B cell (primary cell): ENCODE measurements around the gene SNTG2. TPM values are rescaled to one million over a fixed set of nuclear protein-coding genes. Genes with fewer than 3 reads are reported as not detected.

ENCODE experiments used
- ATAC-seq: fragments of 200-7000 bp; cut with Tn5 transposase; one replicate; pipeline ENCODE4 v1.10.0; 2021; ENCODE audit warnings: low read depth, mild to moderate bottlenecking, moderate number of reproducible peaks, moderate library complexity
- CTCF ChIA-PET: fragments of 350-600 bp; sonication (Branson Sonifier 250); formaldehyde crosslinking; loops from one replicate; lab custom pipeline; 2021; ENCODE audit warnings: antibody characterized with exemption, inconsistent platforms; lab: Charles Lee
- POLR2A ChIA-PET: fragments of 350-600 bp; sonication (Branson Sonifier 250); formaldehyde crosslinking; loops from one replicate; lab custom pipeline; 2021; ENCODE audit warnings: antibody characterized with exemption; lab: Charles Lee
- DNase-seq: peaks from one replicate; pipeline ENCODE4 v3.0.0; 2013
- H2AFZ ChIP-seq: 2 replicates; pipeline ENCODE4 v1.6.1; 2012; ENCODE audit warnings: mild to moderate bottlenecking, low read depth, low read length; ENCODE audit not compliant: insufficient read depth, poor library complexity, severe bottlenecking
- H3K27ac ChIP-seq, 2 donors: 1 replicate in 1 of 2; 2 replicates in 1 of 2; pipeline ENCODE4 v1.5.1; 2012 to 2013; ENCODE audit warnings: low read length in 2 of 2, mild to moderate bottlenecking in 2 of 2, moderate library complexity in 1 of 2
- H3K27me3 ChIP-seq, 4 experiments: fragments of 200-600 bp in 1 of 4; sonication (generic) in 1 of 4; replicated peaks in 1 of 4; 1 replicate in 2 of 4; 2 replicates in 2 of 4; pipeline versions ENCODE4 v1.6.1 to v1.7.0; 2013 to 2016; ENCODE audit warnings: low read length in 3 of 4, mild to moderate bottlenecking in 2 of 4, mixed read lengths in 1 of 4, moderate library complexity in 1 of 4; ENCODE audit not compliant: insufficient read depth in 4 of 4, control insufficient read depth in 3 of 4; ENCODE audit errors: control extremely low read depth in 1 of 4
- H3K36me3 ChIP-seq, 2 experiments: replicated peaks in 1 of 2; 1 replicate in 1 of 2; 2 replicates in 1 of 2; pipeline versions ENCODE4 v1.6.1 to v1.7.1; 2013; ENCODE audit warnings: low read length in 1 of 2; ENCODE audit not compliant: insufficient read depth in 2 of 2, control insufficient read depth in 1 of 2; ENCODE audit errors: control extremely low read depth in 1 of 2, extremely low read depth in 1 of 2
- H3K4me1 ChIP-seq, 2 donors: fragments of 200-600 bp in 1 of 2; sonication (generic) in 1 of 2; 1 replicate in 1 of 2; 2 replicates in 1 of 2; pipeline versions ENCODE4 v1.5.1 to v1.6.1; 2013 to 2017; ENCODE audit warnings: low read length in 2 of 2; ENCODE audit not compliant: control insufficient read depth in 2 of 2, insufficient read depth in 2 of 2
- H3K4me2 ChIP-seq: replicated peaks from 2 replicates; pipeline ENCODE3; 2012; ENCODE audit warnings: mild to moderate bottlenecking, low read depth, low read length; ENCODE audit not compliant: poor library complexity, severe bottlenecking
- H3K4me3 ChIP-seq, 5 experiments: fragments of 200-600 bp in 1 of 5; sonication (generic) in 1 of 5; 1 replicate in 3 of 5; 2 replicates in 2 of 5; pipeline versions ENCODE4 v1.5.1 to v1.7.0; 2011 to 2016; ENCODE audit warnings: low read length in 4 of 5, mild to moderate bottlenecking in 4 of 5, low read depth in 2 of 5, control low read depth in 1 of 5, moderate library complexity in 1 of 5; ENCODE audit not compliant: insufficient read depth in 1 of 5; ENCODE audit errors: control extremely low read depth in 1 of 5, extremely low read depth in 1 of 5
- H3K79me2 ChIP-seq: fragments of 200-600 bp; sonication (generic); one replicate; pipeline ENCODE4 v1.6.0; 2016; ENCODE audit warnings: low read length; ENCODE audit not compliant: control insufficient read depth, insufficient read depth
- H3K9ac ChIP-seq: fragments of 200-600 bp; sonication (generic); 2 replicates; pipeline ENCODE4 v1.6.1; 2017; ENCODE audit warnings: mild to moderate bottlenecking, low read length, moderate library complexity
- H3K9me3 ChIP-seq, 3 donors: one replicate each; pipeline versions ENCODE4 v1.6.1 to v1.7.1; 2013; ENCODE audit warnings: low read length in 2 of 3; ENCODE audit not compliant: control insufficient read depth in 2 of 3, insufficient read depth in 1 of 3; ENCODE audit errors: control extremely low read depth in 1 of 3
- H4K20me1 ChIP-seq: 2 replicates; pipeline ENCODE4 v1.6.0; 2012; ENCODE audit warnings: mild to moderate bottlenecking, low read length; ENCODE audit not compliant: insufficient read depth, control insufficient read depth, poor library complexity, severe bottlenecking
- H3K27ac Mint-ChIP-seq: one replicate; pipeline ENCODE4 v1.8.0; 2021; ENCODE audit warnings: mixed read lengths
- H3K27me3 Mint-ChIP-seq: one replicate; pipeline ENCODE4 v1.8.0; 2021; ENCODE audit warnings: mixed read lengths
- H3K4me1 Mint-ChIP-seq: one replicate; pipeline ENCODE4 v1.8.0; 2021; ENCODE audit warnings: mixed read lengths
- H3K4me3 Mint-ChIP-seq: one replicate; pipeline ENCODE4 v1.8.0; 2021; ENCODE audit warnings: mixed read lengths
- H3K9me3 Mint-ChIP-seq: one replicate; pipeline ENCODE4 v1.8.0; 2022; ENCODE audit warnings: mixed read lengths; ENCODE audit not compliant: insufficient read depth
- CTCF ChIP-seq: fragments of 200-600 bp; IDR thresholded peaks from one replicate; pipeline ENCODE4 v1.8.0; 2022; ENCODE audit warnings: antibody characterized with exemption, mild to moderate bottlenecking
- EZH2 ChIP-seq: IDR thresholded peaks from 2 replicates; pipeline ENCODE4 v1.6.1; 2012; ENCODE audit warnings: borderline replicate concordance, low read depth, mild to moderate bottlenecking, moderate library complexity, low read length; ENCODE audit not compliant: insufficient read depth, poor library complexity, severe bottlenecking
- WGBS: methylation state at CpG from one replicate; pipeline ENCODE4 v1.1.5; 2013; ENCODE audit warnings: missing lambda C conversion rate; ENCODE audit not compliant: insufficient coverage; 5-methylcytosine and 5-hydroxymethylcytosine counted together
- intact Hi-C: fragments of 100-400 bp; cut with micrococcal nuclease; formaldehyde crosslinking; loops from one replicate; pipeline ENCODE4 v1.10.0; 2022
- polyA plus RNA-seq: library from polyadenylated mRNA; depleted of rRNA; stranded (reverse); fragments of >200 nt; gene quantifications from 2 replicates; pipeline ENCODE4 v1.2.3, GENCODE V29; 2012
- total RNA-seq, 2 donors: library from RNA; stranded (reverse); fragments of 120-200 nt in 1 of 2; gene quantifications; 1 replicate in 1 of 2; 2 replicates in 1 of 2; pipeline versions ENCODE4 v1.2.3 to v1.2.4, GENCODE V29; 2013 to 2022

The SNTG2 gene
- total and polyA plus RNA-seq, 2 donors (not counting 1 experiment from before 2014, with no cell fraction given): 2.1 to 2.4 TPM

GRCh38 chr2:1183300-1183699, 232.7 kb downstream of the SNTG2 start:
- no peak overlapping the region for H3K27ac Mint-ChIP-seq
- H3K4me3 ChIP-seq: no peak overlapping the region
- H2AFZ ChIP-seq: no peak overlapping the region
- intact Hi-C loops: no loop called here
- no peak for ATAC-seq
- no peak overlapping the region for H3K27ac ChIP-seq
- no peak for DNase-seq
- no peaks in the 10 kb centered on the region for H3K4me1 Mint-ChIP-seq
- ChIA-PET POLR2A (no interaction called here), CTCF (no interaction called here)
- peaks cover 3 to 12% (median 5%) of the 10 kb centered on the region in 3 donors for H3K9me3 ChIP-seq
- H3K9me3 Mint-ChIP-seq: peaks cover 8% of the 10 kb centered on the region
- WGBS: 100% methylated on average over 1 of the region's 3 CpGs
- no peaks in the 10 kb centered on the region for H4K20me1 ChIP-seq
- TF ChIP-seq CTCF (no peak), EZH2 (no peak)
- no peaks in the 10 kb centered on the region for H3K27me3 ChIP-seq
- no peaks in the 10 kb centered on the region for H3K79me2 ChIP-seq
- no peaks in the 10 kb centered on the region for H3K4me1 ChIP-seq
- H3K4me2 ChIP-seq: no peak overlapping the region
- no peak overlapping the region for H3K9ac ChIP-seq
- H3K36me3 ChIP-seq: no peaks in the 10 kb centered on the region
- H3K4me3 Mint-ChIP-seq: no peak overlapping the region
- H3K27me3 Mint-ChIP-seq: no peaks in the 10 kb centered on the region

DNA sequence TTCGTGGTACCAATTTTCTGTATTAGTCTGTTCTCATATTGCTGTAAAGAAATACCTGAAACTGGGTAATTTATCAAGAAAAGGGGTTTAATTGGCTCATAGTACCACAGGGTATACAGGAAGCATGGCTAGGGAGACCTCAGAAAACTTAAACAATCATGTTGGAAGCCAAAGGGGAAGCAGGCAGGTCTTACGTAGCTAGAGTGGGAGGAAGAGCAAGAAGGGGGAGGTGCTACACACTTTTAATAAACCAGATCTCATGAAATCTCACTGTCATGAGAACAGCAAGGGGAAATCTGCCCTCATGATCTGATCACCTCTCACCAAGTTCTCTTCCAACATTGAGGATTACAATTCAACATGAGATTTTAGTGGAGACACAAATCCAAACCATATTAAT, 235.8 kb downstream of the SNTG2 start:
- DNase-seq (no peak), ATAC-seq (no peak)
- no peaks in the 10 kb centered on the region for H3K4me1 ChIP-seq
- no peak overlapping the region for H3K4me3 ChIP-seq
- Mint-ChIP-seq H3K4me3 (no peak overlapping the region), H3K4me1 (no peaks in the 10 kb centered on the region), H3K9me3 (peaks cover 7% of the 10 kb centered on the region), H3K27me3 (no peaks in the 10 kb centered on the region), H3K27ac (no peak overlapping the region)
- no peaks in the 10 kb centered on the region for H3K36me3 ChIP-seq
- H3K79me2 ChIP-seq: no peaks in the 10 kb centered on the region
- peaks cover 3 to 12% (median 5%) of the 10 kb centered on the region in 3 donors for H3K9me3 ChIP-seq
- H3K27ac ChIP-seq: no peak overlapping the region
- no peak for TF ChIP-seq EZH2
- no peak for TF ChIP-seq CTCF
- H3K9ac ChIP-seq: no peak overlapping the region
- H3K4me2 ChIP-seq: no peak overlapping the region
- no CpG with 5 or more reads among the region's 2 CpGs for WGBS
- ChIA-PET POLR2A (no interaction called here), CTCF (no interaction called here)
- H3K27me3 ChIP-seq: no peaks in the 10 kb centered on the region
- H2AFZ ChIP-seq: no peak overlapping the region
- intact Hi-C loops: no loop called here
- H4K20me1 ChIP-seq: no peaks in the 10 kb centered on the region
